Measurements from ENCODE around the gene DMRTA1. TPM values are rescaled to one million over a fixed set of nuclear protein-coding genes. Genes with fewer than 3 reads are reported as not detected.

DMRTA1 gene
- total and polyA plus RNA-seq, 4 donors = 1.4 to 11.6 (median 4.5) TPM

GRCh38 chr9:22463205-22463604 is 16.6 kb downstream of the DMRTA1 start:
- H3K36me3 ChIP-seq (ENCODE audit: control insufficient read depth in 4 of 4, insufficient read depth in 3 of 4, low read depth in 1 of 4, low read length in 3 of 4) = no peaks in the 10 kb centered on the region
- no peak overlapping the region for H3K4me3 ChIP-seq (ENCODE audit: low read depth in 1 of 3, low read length in 3 of 3)
- no peak overlapping the region for H3K27ac ChIP-seq (ENCODE audit: low read depth in 1 of 2, low read length in 2 of 2)
- H3K4me1 ChIP-seq (ENCODE audit: control insufficient read depth in 4 of 4, insufficient read depth in 4 of 4, low read length in 3 of 4) = peaks cover 0 to 1% (median 0%) of the 10 kb centered on the region in 4 donors
- 48% methylated on average over 1 of the region's 1 CpG for WGBS
- H3K9me3 ChIP-seq (ENCODE audit: control insufficient read depth in 4 of 4, low read length in 3 of 4) = no peaks in the 10 kb centered on the region
- TF ChIP-seq EGR1 (IDR thresholded peaks at IDR 0.05; ENCODE audit: low read depth in 2 of 2) (no peak), FOXA2 (IDR thresholded peaks at IDR 0.05) (no peak), RAD21 (IDR thresholded peaks at IDR 0.05) (no peak), MAX (IDR thresholded peaks at IDR 0.05) (no peak), ZBTB33 (IDR thresholded peaks at IDR 0.05) (no peak), TAF1 (conservative IDR thresholded peaks at IDR 0.05) (no peak), NR2F2 (IDR thresholded peaks at IDR 0.05) (no peak), CTCF (IDR thresholded peaks at IDR 0.05; ENCODE audit: low read depth, low read length, missing input control) (no peak), FOXA1 (IDR thresholded peaks at IDR 0.05) (no peak), JUND (IDR thresholded peaks at IDR 0.05) (no peak), HNF4G (IDR thresholded peaks at IDR 0.05) (no peak), YY1 (IDR thresholded peaks at IDR 0.05) (no peak), HNF4A (conservative IDR thresholded peaks at IDR 0.05) (no peak), SP1 (IDR thresholded peaks at IDR 0.05) (no peak), RXRA (IDR thresholded peaks at IDR 0.05) (no peak), GABPA (IDR thresholded peaks at IDR 0.05 in 1 of 2, conservative IDR thresholded peaks at IDR 0.05 in 1 of 2) (no peak)
- TF ChIP-seq, protein P1, sequence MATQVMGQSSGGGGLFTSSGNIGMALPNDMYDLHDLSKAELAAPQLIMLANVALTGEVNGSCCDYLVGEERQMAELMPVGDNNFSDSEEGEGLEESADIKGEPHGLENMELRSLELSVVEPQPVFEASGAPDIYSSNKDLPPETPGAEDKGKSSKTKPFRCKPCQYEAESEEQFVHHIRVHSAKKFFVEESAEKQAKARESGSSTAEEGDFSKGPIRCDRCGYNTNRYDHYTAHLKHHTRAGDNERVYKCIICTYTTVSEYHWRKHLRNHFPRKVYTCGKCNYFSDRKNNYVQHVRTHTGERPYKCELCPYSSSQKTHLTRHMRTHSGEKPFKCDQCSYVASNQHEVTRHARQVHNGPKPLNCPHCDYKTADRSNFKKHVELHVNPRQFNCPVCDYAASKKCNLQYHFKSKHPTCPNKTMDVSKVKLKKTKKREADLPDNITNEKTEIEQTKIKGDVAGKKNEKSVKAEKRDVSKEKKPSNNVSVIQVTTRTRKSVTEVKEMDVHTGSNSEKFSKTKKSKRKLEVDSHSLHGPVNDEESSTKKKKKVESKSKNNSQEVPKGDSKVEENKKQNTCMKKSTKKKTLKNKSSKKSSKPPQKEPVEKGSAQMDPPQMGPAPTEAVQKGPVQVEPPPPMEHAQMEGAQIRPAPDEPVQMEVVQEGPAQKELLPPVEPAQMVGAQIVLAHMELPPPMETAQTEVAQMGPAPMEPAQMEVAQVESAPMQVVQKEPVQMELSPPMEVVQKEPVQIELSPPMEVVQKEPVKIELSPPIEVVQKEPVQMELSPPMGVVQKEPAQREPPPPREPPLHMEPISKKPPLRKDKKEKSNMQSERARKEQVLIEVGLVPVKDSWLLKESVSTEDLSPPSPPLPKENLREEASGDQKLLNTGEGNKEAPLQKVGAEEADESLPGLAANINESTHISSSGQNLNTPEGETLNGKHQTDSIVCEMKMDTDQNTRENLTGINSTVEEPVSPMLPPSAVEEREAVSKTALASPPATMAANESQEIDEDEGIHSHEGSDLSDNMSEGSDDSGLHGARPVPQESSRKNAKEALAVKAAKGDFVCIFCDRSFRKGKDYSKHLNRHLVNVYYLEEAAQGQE (IDR thresholded peaks at IDR 0.05) = no peak
- TF ChIP-seq, protein P2, sequence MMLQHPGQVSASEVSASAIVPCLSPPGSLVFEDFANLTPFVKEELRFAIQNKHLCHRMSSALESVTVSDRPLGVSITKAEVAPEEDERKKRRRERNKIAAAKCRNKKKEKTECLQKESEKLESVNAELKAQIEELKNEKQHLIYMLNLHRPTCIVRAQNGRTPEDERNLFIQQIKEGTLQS (IDR thresholded peaks at IDR 0.05) = no peak
- no peak overlapping the region for H3K9ac ChIP-seq (ENCODE audit: low read depth in 1 of 2, low read length in 2 of 2)
- H3K27me3 ChIP-seq (ENCODE audit: control insufficient read depth in 4 of 4, insufficient read depth in 4 of 4, low read length in 3 of 4) = no peaks in the 10 kb centered on the region
- no peak for DNase-seq (ENCODE audit: low spot score)
